ENCODE results near the gene ARHGAP22. TPM values are rescaled to one million over a fixed set of nuclear protein-coding genes. Genes with fewer than 3 reads are reported as not detected.

ARHGAP22 gene
- total RNA-seq, 1 donor from 2014 or later = 3.2 TPM

DNA sequence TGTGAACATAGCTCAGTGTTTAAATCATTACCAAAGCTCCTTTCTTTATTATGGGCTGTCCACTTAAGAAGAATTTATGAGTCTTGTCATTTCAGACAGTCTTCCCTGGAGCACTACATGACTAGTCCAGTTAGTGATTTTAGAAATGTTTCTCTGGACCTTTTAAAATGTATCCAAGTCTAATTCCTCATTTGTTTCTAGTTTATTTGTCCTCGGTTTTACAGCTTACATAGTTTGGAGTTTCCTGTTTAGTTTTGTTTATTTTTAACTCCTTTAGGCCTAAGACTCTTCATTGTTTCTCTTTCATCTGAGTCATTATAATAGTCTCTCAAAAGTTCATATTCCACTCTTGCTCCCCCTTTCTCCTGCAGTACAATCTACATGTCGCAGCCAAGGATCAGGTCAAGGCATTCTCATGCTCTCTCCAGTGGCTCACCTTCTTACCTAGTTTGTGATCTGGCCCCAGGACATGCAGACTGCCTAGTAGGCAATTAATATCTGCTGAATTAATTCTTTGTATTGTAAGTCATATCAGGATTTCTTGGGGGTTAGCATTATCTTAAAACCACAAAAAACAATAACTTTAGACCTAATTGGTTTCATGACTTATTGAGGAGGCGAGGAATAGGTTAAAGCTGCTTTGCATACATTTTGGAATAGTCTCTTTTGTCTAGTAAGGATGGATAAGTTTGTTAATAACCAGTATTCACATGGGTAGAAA lies 204.6 kb downstream of the ARHGAP22 start:
- no peak overlapping the region for H3K4me3 ChIP-seq
- H3K4me1 ChIP-seq = peaks cover 11% of the 10 kb centered on the region
- no peaks in the 10 kb centered on the region for H3K36me3 ChIP-seq
- no peaks in the 10 kb centered on the region for H3K9me3 ChIP-seq
- intact Hi-C loops (cut with DNase I) = no loop called here
- DNase-seq (ENCODE audit: extremely low spot score in 2 of 2) = no peak
- no peak overlapping the region for H3K27ac ChIP-seq
- H3K27me3 ChIP-seq = no peaks in the 10 kb centered on the region
- TF ChIP-seq, protein P1, sequence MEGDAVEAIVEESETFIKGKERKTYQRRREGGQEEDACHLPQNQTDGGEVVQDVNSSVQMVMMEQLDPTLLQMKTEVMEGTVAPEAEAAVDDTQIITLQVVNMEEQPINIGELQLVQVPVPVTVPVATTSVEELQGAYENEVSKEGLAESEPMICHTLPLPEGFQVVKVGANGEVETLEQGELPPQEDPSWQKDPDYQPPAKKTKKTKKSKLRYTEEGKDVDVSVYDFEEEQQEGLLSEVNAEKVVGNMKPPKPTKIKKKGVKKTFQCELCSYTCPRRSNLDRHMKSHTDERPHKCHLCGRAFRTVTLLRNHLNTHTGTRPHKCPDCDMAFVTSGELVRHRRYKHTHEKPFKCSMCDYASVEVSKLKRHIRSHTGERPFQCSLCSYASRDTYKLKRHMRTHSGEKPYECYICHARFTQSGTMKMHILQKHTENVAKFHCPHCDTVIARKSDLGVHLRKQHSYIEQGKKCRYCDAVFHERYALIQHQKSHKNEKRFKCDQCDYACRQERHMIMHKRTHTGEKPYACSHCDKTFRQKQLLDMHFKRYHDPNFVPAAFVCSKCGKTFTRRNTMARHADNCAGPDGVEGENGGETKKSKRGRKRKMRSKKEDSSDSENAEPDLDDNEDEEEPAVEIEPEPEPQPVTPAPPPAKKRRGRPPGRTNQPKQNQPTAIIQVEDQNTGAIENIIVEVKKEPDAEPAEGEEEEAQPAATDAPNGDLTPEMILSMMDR (IDR thresholded peaks at IDR 0.05) = no peak

- H3K27me3 ChIP-seq = no peaks in the 10 kb centered on the region
- no peak for DNase-seq (ENCODE audit: extremely low spot score in 2 of 2)
- intact Hi-C loops (cut with DNase I) = no loop called here
- peaks cover 11% of the 10 kb centered on the region for H3K4me1 ChIP-seq
- H3K9me3 ChIP-seq = no peaks in the 10 kb centered on the region
- H3K36me3 ChIP-seq = no peaks in the 10 kb centered on the region
- TF ChIP-seq, protein P1 (IDR thresholded peaks at IDR 0.05) = no peak
- TF ChIP-seq POLR2A (IDR thresholded peaks at IDR 0.05) = no peak
- H3K27ac ChIP-seq = no peak overlapping the region
- H3K4me3 ChIP-seq = no peak overlapping the region
These were observed 205.3 kb downstream of the ARHGAP22 start for GRCh38 chr10:48399551-48399950.

DNA sequence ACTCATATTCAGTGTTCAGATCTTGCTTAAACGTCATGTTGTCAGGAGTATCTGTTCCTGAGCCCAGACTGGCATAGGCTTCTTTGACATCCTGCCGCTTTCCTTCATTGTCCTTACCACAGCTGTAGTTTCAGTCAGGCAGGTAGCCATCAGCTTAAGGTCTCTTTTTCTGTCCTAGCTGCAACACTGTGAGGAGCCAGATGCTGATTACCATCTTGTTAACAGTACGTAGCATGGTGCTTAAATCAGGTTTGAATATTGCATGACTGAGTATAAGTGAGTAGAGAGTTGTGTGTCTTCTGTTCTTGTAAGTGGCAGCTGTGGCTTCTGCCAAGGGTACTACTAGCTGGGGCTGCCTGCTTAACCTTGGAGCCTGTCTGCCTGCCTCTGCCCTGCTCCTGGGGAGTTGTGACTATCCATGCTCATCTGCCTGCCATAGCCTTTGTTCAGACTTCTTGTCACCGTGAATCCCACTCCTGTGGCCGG lies 205.8 kb downstream of the ARHGAP22 start:
- H3K27me3 ChIP-seq = no peaks in the 10 kb centered on the region

GRCh38 chr10:48398261-48398660 lies 206.6 kb downstream of the ARHGAP22 start:
- Histone ChIP-seq H3K36me3 (no peaks in the 10 kb centered on the region), H3K4me3 (no peak overlapping the region), H3K27me3 (no peaks in the 10 kb centered on the region), H3K4me1 (peaks cover 11% of the 10 kb centered on the region), H3K27ac (no peak overlapping the region), H3K9me3 (no peaks in the 10 kb centered on the region)
- no peak for DNase-seq (ENCODE audit: extremely low spot score in 2 of 2)
- TF ChIP-seq, protein P1 (IDR thresholded peaks at IDR 0.05) = no peak
- TF ChIP-seq POLR2AphosphoS5 (IDR thresholded peaks at IDR 0.05; ENCODE audit: insufficient read depth in 1 of 2, low read depth in 1 of 2) = no peak
- no peak for TF ChIP-seq POLR2A (IDR thresholded peaks at IDR 0.05)
- intact Hi-C loops (cut with DNase I) = no loop called here

More for the DNA sequence above, 205.8 kb downstream of the ARHGAP22 start:
- intact Hi-C loops (cut with DNase I) = no loop called here
- TF ChIP-seq POLR2A (IDR thresholded peaks at IDR 0.05) = no peak
- TF ChIP-seq POLR2AphosphoS5 (IDR thresholded peaks at IDR 0.05; ENCODE audit: insufficient read depth in 1 of 2, low read depth in 1 of 2) = no peak
- TF ChIP-seq, protein P1 (IDR thresholded peaks at IDR 0.05) = no peak
- H3K4me3 ChIP-seq = no peak overlapping the region
- no peaks in the 10 kb centered on the region for H3K9me3 ChIP-seq
- peaks cover 11% of the 10 kb centered on the region for H3K4me1 ChIP-seq
- no peaks in the 10 kb centered on the region for H3K36me3 ChIP-seq
- DNase-seq (ENCODE audit: extremely low spot score in 2 of 2) = no peak
- no peak overlapping the region for H3K27ac ChIP-seq

Small RNA genes within 50 kb of the gene (small RNA-seq; reads per million reads assigned to genes)
- gene AC016397.1 = not detected

Other genes starting within 250 kb of the ARHGAP22 start
- 6.4 TPM for gene WDFY4, start 79.8 kb upstream of the ARHGAP22 start, total RNA-seq

All from vagina (tissue), 2 donors.